IMR-90 (cell line): Measurements from ENCODE around the gene UPK3A. TPM values are rescaled to one million over a fixed set of nuclear protein-coding genes. Genes with fewer than 3 reads are reported as not detected.

Source experiments
- ATAC-seq: fragments of 200-7000 bp; cut with Tn5 transposase; 2 replicates; pipeline ENCODE4 v1.9.1; 2020; ENCODE audit warnings: low read depth, mild to moderate bottlenecking, moderate library complexity
- BruUV-seq: library from RNA; stranded (reverse); fragments of 400-500 nt; replicated peaks from 2 replicates; lab custom pipeline; 2021; lab: Mats Ljungman, UMichigan
- CTCF ChIA-PET: fragments of 300-600 bp; formaldehyde crosslinking; extraction: SDS; loops from one replicate; lab custom pipeline; 2021; ENCODE audit warnings: antibody characterized with exemption; lab: Yijun Ruan, JAX
- POLR2A ChIA-PET: fragments of 300-600 bp; sonication (Branson Sonifier 250); formaldehyde crosslinking; loops from one replicate; lab custom pipeline; 2022; ENCODE audit warnings: antibody characterized with exemption; ENCODE audit not compliant: unreplicated experiment; lab: Charles Lee
- DNase-seq: peaks from one replicate; pipeline ENCODE4 v3.0.0; 2013
- H2AFZ ChIP-seq: replicated peaks from 2 replicates; pipeline ENCODE3; 2013; ENCODE audit warnings: low read length, mild to moderate bottlenecking; ENCODE audit not compliant: poor library complexity
- H2AK5ac ChIP-seq: 2 replicates; pipeline ENCODE4 v1.6.1; 2013; ENCODE audit warnings: low read depth, low read length, inconsistent platforms
- H2AK9ac ChIP-seq: replicated peaks from 2 replicates; pipeline ENCODE3; 2013; ENCODE audit warnings: mild to moderate bottlenecking, low read depth, low read length, moderate library complexity; ENCODE audit not compliant: poor library complexity
- H2BK120ac ChIP-seq: 2 replicates; pipeline ENCODE4 v1.6.1; 2013; ENCODE audit warnings: low read depth, low read length, inconsistent platforms
- H2BK15ac ChIP-seq: 3 replicates; pipeline ENCODE4 v1.6.1; 2013; ENCODE audit warnings: low read depth, low read length, inconsistent platforms
- H2BK20ac ChIP-seq: 2 replicates; pipeline ENCODE4 v1.6.1; 2013; ENCODE audit warnings: low read depth, mild to moderate bottlenecking, inconsistent platforms, low read length, moderate library complexity
- H2BK5ac ChIP-seq: 2 replicates; pipeline ENCODE4 v1.6.1; 2013; ENCODE audit warnings: mild to moderate bottlenecking, low read depth, low read length, inconsistent platforms; ENCODE audit not compliant: poor library complexity, severe bottlenecking
- H3K14ac ChIP-seq: replicated peaks from 2 replicates; pipeline ENCODE4 v1.6.1; 2013; ENCODE audit warnings: low read depth, low read length, inconsistent platforms
- H3K18ac ChIP-seq: 2 replicates; pipeline ENCODE4 v1.6.1; 2013; ENCODE audit warnings: low read depth, low read length, control low read depth
- H3K23ac ChIP-seq: 2 replicates; pipeline ENCODE4 v1.6.1; 2013; ENCODE audit warnings: low read depth, low read length, inconsistent platforms
- H3K27ac ChIP-seq: 2 replicates; pipeline ENCODE4 v1.5.1; 2013; ENCODE audit warnings: mild to moderate bottlenecking, control low read depth, low read length; ENCODE audit not compliant: insufficient read depth
- H3K27me3 ChIP-seq: 2 replicates; pipeline ENCODE4 v1.6.1; 2013; ENCODE audit warnings: low read length; ENCODE audit not compliant: control insufficient read depth, insufficient read depth
- H3K36me3 ChIP-seq: 2 replicates; pipeline ENCODE4 v1.6.1; 2013; ENCODE audit warnings: low read length, mixed read lengths; ENCODE audit not compliant: control insufficient read depth, insufficient read depth
- H3K4ac ChIP-seq: 2 replicates; pipeline ENCODE4 v1.6.1; 2013; ENCODE audit warnings: low read depth, low read length, inconsistent platforms
- H3K4me1 ChIP-seq: 2 replicates; pipeline ENCODE4 v1.6.1; 2013; ENCODE audit warnings: low read length, mixed read lengths; ENCODE audit not compliant: control insufficient read depth, insufficient read depth
- H3K4me2 ChIP-seq: 2 replicates; pipeline ENCODE4 v1.6.1; 2013; ENCODE audit warnings: low read depth, mild to moderate bottlenecking, control low read depth, low read length, moderate library complexity
- H3K4me3 ChIP-seq: 2 replicates; pipeline ENCODE4 v1.5.1; 2013; ENCODE audit warnings: low read depth, mild to moderate bottlenecking, control low read depth, low read length, moderate library complexity; ENCODE audit not compliant: insufficient read depth
- H3K56ac ChIP-seq: 2 replicates; pipeline ENCODE4 v1.6.1; 2013; ENCODE audit warnings: low read length, inconsistent platforms; ENCODE audit not compliant: insufficient read depth; ENCODE audit errors: extremely low read depth
- H3K79me1 ChIP-seq, 2 experiments: 2 replicates each; pipeline ENCODE4 v1.6.1; 2013; ENCODE audit warnings: low read length in 2 of 2, inconsistent platforms in 1 of 2, low read depth in 1 of 2
- H3K9ac ChIP-seq: 2 replicates; pipeline ENCODE4 v1.6.1; 2013; ENCODE audit warnings: low read depth, low read length, control low read depth
- H3K9me1 ChIP-seq: 2 replicates; pipeline ENCODE4 v1.6.1; 2013; ENCODE audit warnings: low read length, inconsistent platforms; ENCODE audit not compliant: insufficient read depth
- H3K9me3 ChIP-seq: 2 replicates; pipeline ENCODE4 v1.6.1; 2013; ENCODE audit warnings: low read length; ENCODE audit not compliant: control insufficient read depth, insufficient read depth
- H4K20me1 ChIP-seq: 2 replicates; pipeline ENCODE4 v1.6.1; 2013; ENCODE audit warnings: low read length, inconsistent platforms; ENCODE audit not compliant: insufficient read depth
- H4K5ac ChIP-seq: 2 replicates; pipeline ENCODE4 v1.6.1; 2013; ENCODE audit warnings: mild to moderate bottlenecking, low read depth, low read length, control low read depth
- H4K8ac ChIP-seq, 2 experiments: 2 replicates each; pipeline ENCODE4 v1.6.1; 2013; ENCODE audit warnings: low read depth in 2 of 2, low read length in 2 of 2, control low read depth in 1 of 2, inconsistent platforms in 1 of 2
- H4K91ac ChIP-seq: 2 replicates; pipeline ENCODE4 v1.6.1; 2013; ENCODE audit warnings: low read depth, low read length, inconsistent platforms; ENCODE audit not compliant: insufficient read depth
- BHLHE40 ChIP-seq: fragments of 150-350 bp; IDR thresholded peaks from 2 replicates; pipeline ENCODE4 v1.6.1; 2016; ENCODE audit warnings: mild to moderate bottlenecking, low read depth, low read length
- CEBPB ChIP-seq: IDR thresholded peaks from 2 replicates; pipeline ENCODE4 v1.6.1; 2012; ENCODE audit warnings: low read depth, low read length, improper control_type of control experiment
- CHD1 ChIP-seq: IDR thresholded peaks from 2 replicates; pipeline ENCODE4 v1.6.1; 2012; ENCODE audit warnings: low read depth, low read length, improper control_type of control experiment
- FOS ChIP-seq: fragments of 150-350 bp; IDR thresholded peaks from 2 replicates; pipeline ENCODE4 v1.6.1; 2016; ENCODE audit warnings: low read depth, low read length
- MAFK ChIP-seq: IDR thresholded peaks from 2 replicates; pipeline ENCODE4 v1.6.1; 2012; ENCODE audit warnings: low read depth, low read length, improper control_type of control experiment
- MAZ ChIP-seq: IDR thresholded peaks from 2 replicates; pipeline ENCODE4 v1.6.1; 2012; ENCODE audit warnings: low read depth, mild to moderate bottlenecking, low read length, improper control_type of control experiment, moderate library complexity, borderline replicate concordance
- MXI1 ChIP-seq: IDR thresholded peaks from 2 replicates; pipeline ENCODE4 v1.6.1; 2012; ENCODE audit warnings: low read depth, mild to moderate bottlenecking, low read length, moderate library complexity, borderline replicate concordance
- POLR2A ChIP-seq: IDR thresholded peaks from 2 replicates; pipeline ENCODE4 v1.6.1; 2012; ENCODE audit warnings: mild to moderate bottlenecking, low read depth, low read length
- RAD21 ChIP-seq: IDR thresholded peaks from 2 replicates; pipeline ENCODE4 v1.6.1; 2012; ENCODE audit warnings: low read length, improper control_type of control experiment
- RFX5 ChIP-seq: IDR thresholded peaks from 2 replicates; pipeline ENCODE4 v1.8.0; 2012; ENCODE audit warnings: low read depth, mild to moderate bottlenecking, low read length, moderate library complexity
- WGBS, 2 experiments: methylation state at CpG; one replicate each; pipeline versions ENCODE4 v1.1.5 to v1.1.7; 2013; ENCODE audit warnings: missing lambda C conversion rate in 2 of 2; ENCODE audit not compliant: insufficient read length in 1 of 2; ENCODE audit errors: extremely low coverage in 2 of 2; 5-methylcytosine and 5-hydroxymethylcytosine counted together
- dilution Hi-C: fragments of 300-500 bp; cut with HindIII; formaldehyde crosslinking; loops from one replicate; pipeline ENCODE4 v1.14.3; 2018; ENCODE audit warnings: low sequenced_read_pairs; ENCODE audit not compliant: unreplicated experiment
- in situ Hi-C: fragments of 300-500 bp; cut with MboI; formaldehyde crosslinking; loops from 3 replicates; pipeline ENCODE4 v1.14.3; 2019; ENCODE audit warnings: low sequenced_read_pairs, inconsistent platforms, mixed read lengths
- intact Hi-C: fragments of 100-400 bp; cut with micrococcal nuclease; formaldehyde crosslinking; loops from 2 replicates; pipeline ENCODE4 v1.10.0; 2022
- polyA plus RNA-seq, 3 experiments: library from polyadenylated mRNA; depleted of rRNA; stranded (reverse); fragments of >200 nt; gene quantifications; 2 replicates each; pipeline ENCODE4 v1.2.3, GENCODE V29; 2012; ENCODE audit warnings: low replicate concordance in 1 of 3
- total RNA-seq: library from RNA; depleted of rRNA; stranded (reverse); fragments of >200 nt; gene quantifications from 2 replicates; pipeline ENCODE4 v1.2.3, GENCODE V29; 2012
- TF ChIP-seq, protein P1 (sequence below): fragments of 150-350 bp; IDR thresholded peaks from 2 replicates; pipeline ENCODE4 v1.6.1; 2016; ENCODE audit warnings: low read depth, mild to moderate bottlenecking, low read length, moderate library complexity, borderline replicate concordance
- TF ChIP-seq, protein P2 (sequence below): fragments of 150-350 bp; IDR thresholded peaks from 2 replicates; pipeline ENCODE4 v1.6.1; 2017; ENCODE audit warnings: mild to moderate bottlenecking, antibody characterized with exemption, low read length, low read depth
- TF ChIP-seq, protein P3 (sequence below): conservative IDR thresholded peaks from 2 replicates; pipeline ENCODE4 v1.5.1; 2012; ENCODE audit warnings: mild to moderate bottlenecking, low read depth, low read length, improper control_type of control experiment

The UPK3A gene
- total and polyA plus RNA-seq, 2 of the 4 experiments (the other 2 are of a cell fraction), result not detected

DNA sequence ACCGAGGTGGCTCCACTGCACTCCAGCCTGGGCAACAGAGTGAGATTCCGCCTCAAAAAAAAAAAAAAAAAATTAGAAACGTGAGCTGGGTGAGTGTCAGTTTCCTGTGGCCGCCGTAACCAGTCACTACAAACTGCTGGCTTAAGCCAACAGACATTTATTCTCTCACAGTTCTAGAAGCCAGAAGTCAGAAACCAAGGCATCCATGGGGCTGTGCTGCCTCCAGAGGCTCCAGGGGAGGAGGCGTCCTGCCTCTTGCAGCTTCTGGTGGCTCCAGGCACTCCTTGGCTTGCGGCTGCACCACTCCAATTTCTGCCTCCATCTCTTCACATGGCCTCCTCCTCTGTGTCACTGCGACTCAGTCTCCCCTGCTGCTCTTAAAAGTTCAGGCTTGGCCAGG, 32.9 kb upstream of the UPK3A start:
- Histone ChIP-seq H2BK15ac (no peak overlapping the region), H3K56ac (no peak overlapping the region), H2BK5ac (no peak overlapping the region), H2AFZ (no peak overlapping the region), H3K27ac (no peak overlapping the region), H3K18ac (no peak overlapping the region), H2AK5ac (no peak overlapping the region), H3K9me3 (no peaks in the 10 kb centered on the region), H2AK9ac (no peak overlapping the region), H4K20me1 (no peaks in the 10 kb centered on the region), H3K36me3 (no peaks in the 10 kb centered on the region), H3K4me2 (no peak overlapping the region), H3K23ac (no peak overlapping the region), H3K9ac (no peak overlapping the region), H3K14ac (no peak overlapping the region), H3K4me3 (no peak overlapping the region), H3K4me1 (peaks cover 4% of the 10 kb centered on the region; the same call in 1 of the 2 replicates), H3K79me1 (no peaks in the 10 kb centered on the region), H4K5ac (no peak overlapping the region), H3K27me3 (peaks cover 2% of the 10 kb centered on the region; the same call in 1 of the 2 replicates), H4K91ac (no peak overlapping the region), H3K4ac (no peak overlapping the region), H2BK20ac (no peak overlapping the region), H2BK120ac (no peak overlapping the region), H4K8ac (no peak overlapping the region), H3K9me1 (no peaks in the 10 kb centered on the region; the same call in 1 of the 2 replicates)
- TF ChIP-seq MXI1 (no peak), FOS (no peak), MAZ (no peak), CEBPB (no peak), RFX5 (no peak), BHLHE40 (no peak), CHD1 (no peak), RAD21 (no peak), POLR2A (no peak), MAFK (no peak)
- TF ChIP-seq, protein P1, sequence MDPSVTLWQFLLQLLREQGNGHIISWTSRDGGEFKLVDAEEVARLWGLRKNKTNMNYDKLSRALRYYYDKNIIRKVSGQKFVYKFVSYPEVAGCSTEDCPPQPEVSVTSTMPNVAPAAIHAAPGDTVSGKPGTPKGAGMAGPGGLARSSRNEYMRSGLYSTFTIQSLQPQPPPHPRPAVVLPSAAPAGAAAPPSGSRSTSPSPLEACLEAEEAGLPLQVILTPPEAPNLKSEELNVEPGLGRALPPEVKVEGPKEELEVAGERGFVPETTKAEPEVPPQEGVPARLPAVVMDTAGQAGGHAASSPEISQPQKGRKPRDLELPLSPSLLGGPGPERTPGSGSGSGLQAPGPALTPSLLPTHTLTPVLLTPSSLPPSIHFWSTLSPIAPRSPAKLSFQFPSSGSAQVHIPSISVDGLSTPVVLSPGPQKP, result no peak
- TF ChIP-seq, protein P2, sequence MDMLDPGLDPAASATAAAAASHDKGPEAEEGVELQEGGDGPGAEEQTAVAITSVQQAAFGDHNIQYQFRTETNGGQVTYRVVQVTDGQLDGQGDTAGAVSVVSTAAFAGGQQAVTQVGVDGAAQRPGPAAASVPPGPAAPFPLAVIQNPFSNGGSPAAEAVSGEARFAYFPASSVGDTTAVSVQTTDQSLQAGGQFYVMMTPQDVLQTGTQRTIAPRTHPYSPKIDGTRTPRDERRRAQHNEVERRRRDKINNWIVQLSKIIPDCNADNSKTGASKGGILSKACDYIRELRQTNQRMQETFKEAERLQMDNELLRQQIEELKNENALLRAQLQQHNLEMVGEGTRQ, result no peak
- TF ChIP-seq, protein P3, sequence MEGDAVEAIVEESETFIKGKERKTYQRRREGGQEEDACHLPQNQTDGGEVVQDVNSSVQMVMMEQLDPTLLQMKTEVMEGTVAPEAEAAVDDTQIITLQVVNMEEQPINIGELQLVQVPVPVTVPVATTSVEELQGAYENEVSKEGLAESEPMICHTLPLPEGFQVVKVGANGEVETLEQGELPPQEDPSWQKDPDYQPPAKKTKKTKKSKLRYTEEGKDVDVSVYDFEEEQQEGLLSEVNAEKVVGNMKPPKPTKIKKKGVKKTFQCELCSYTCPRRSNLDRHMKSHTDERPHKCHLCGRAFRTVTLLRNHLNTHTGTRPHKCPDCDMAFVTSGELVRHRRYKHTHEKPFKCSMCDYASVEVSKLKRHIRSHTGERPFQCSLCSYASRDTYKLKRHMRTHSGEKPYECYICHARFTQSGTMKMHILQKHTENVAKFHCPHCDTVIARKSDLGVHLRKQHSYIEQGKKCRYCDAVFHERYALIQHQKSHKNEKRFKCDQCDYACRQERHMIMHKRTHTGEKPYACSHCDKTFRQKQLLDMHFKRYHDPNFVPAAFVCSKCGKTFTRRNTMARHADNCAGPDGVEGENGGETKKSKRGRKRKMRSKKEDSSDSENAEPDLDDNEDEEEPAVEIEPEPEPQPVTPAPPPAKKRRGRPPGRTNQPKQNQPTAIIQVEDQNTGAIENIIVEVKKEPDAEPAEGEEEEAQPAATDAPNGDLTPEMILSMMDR, result no peak
- no peak for ATAC-seq
- in situ Hi-C loops, result no loop called here
- BruUV-seq, result no TSS peak
- CTCF ChIA-PET, result no interaction called here
- WGBS, 2 experiments, result no CpG with 5 or more reads among the region's 8 CpGs
- POLR2A ChIA-PET, result no interaction called here
- intact Hi-C loops, result no loop called here
- DNase-seq, result no peak
- dilution Hi-C loops, result no loop called here
